Stomach (tissue), 9 donors: ENCODE data around the gene VAV2. TPM values are rescaled to one million over a fixed set of nuclear protein-coding genes. Genes with fewer than 3 reads are reported as not detected.

Experiments used
- DNase-seq, 2 donors: peaks; one replicate each; pipeline versions ENCODE4 v3.0.0 to v3.0.0-alpha.2; 2013 to 2019
- H3K27ac ChIP-seq, 5 donors: fragments of 200-600 bp in 4 of 5; sonication (generic) in 4 of 5; one replicate each; pipeline ENCODE4 v1.5.1; 2013 to 2019; ENCODE audit warnings: mild to moderate bottlenecking in 1 of 5, moderate library complexity in 1 of 5
- H3K27me3 ChIP-seq, 3 donors: fragments of 200-600 bp; sonication (generic); one replicate each; pipeline ENCODE4 v1.5.1; 2017 to 2019; ENCODE audit warnings: mixed run types in 1 of 3
- H3K36me3 ChIP-seq, 4 donors: fragments of 200-600 bp; sonication (generic); 1 replicate in 3 of 4; 2 replicates in 1 of 4; pipeline ENCODE4 v1.5.1; 2016 to 2019
- H3K4me1 ChIP-seq, 4 donors: fragments of 200-600 bp; sonication (generic); one replicate each; pipeline ENCODE4 v1.5.1; 2016 to 2019
- H3K4me3 ChIP-seq, 4 donors: fragments of 200-600 bp; sonication (generic) in 3 of 4; one replicate each; pipeline ENCODE4 v1.5.1; 2016 to 2019; ENCODE audit warnings: mild to moderate bottlenecking in 1 of 4
- H3K9me3 ChIP-seq, 4 donors: fragments of 200-600 bp; sonication (generic); one replicate each; pipeline ENCODE4 v1.5.1; 2016 to 2019
- CTCF ChIP-seq, 7 experiments: fragments of 450-650 bp in 4 of 7; fragments of 200-600 bp in 3 of 7; sonication (generic) in 3 of 7; IDR thresholded peaks; one replicate each; pipeline ENCODE4 v1.5.1; 2016 to 2019; ENCODE audit warnings: antibody characterized with exemption in 7 of 7, control low read depth in 2 of 7, mild to moderate bottlenecking in 1 of 7
- EP300 ChIP-seq: sonication (generic); formaldehyde crosslinking; IDR thresholded peaks from one replicate; pipeline ENCODE4 v1.6.1; 2017; ENCODE audit warnings: antibody characterized with exemption
- POLR2A ChIP-seq, 4 donors: fragments of 450-650 bp; IDR thresholded peaks; one replicate each; pipeline ENCODE4 v1.6.1; 2016; ENCODE audit warnings: antibody characterized with exemption in 4 of 4, control low read depth in 2 of 4, mild to moderate bottlenecking in 1 of 4, moderate library complexity in 1 of 4
- POLR2AphosphoS5 ChIP-seq, 3 donors: sonication (generic); formaldehyde crosslinking; IDR thresholded peaks; one replicate each; pipeline ENCODE4 v1.6.1; 2016; ENCODE audit warnings: antibody characterized with exemption in 3 of 3
- WGBS, 5 donors: extraction: QIAGEN DNeasy Blood & Tissue Kit in 3 of 5; methylation state at CpG; one replicate each; pipeline versions ENCODE4 v1.1.5 to v1.1.7; 2013 to 2018; 5-methylcytosine and 5-hydroxymethylcytosine counted together
- intact Hi-C: fragments of 100-400 bp; cut with DNase I; formaldehyde crosslinking; loops from one replicate; pipeline ENCODE4 v1.15.1; 2023; ENCODE audit warnings: low total_unique reads
- polyA plus RNA-seq, 3 donors: library from polyadenylated mRNA; stranded (reverse); fragments of 200-250 nt; gene quantifications; one replicate each; pipeline ENCODE4 v1.2.3, GENCODE V29; 2013
- total RNA-seq, 5 donors: library from RNA; depleted of rRNA; stranded (reverse); fragments of >200 nt; gene quantifications; one replicate each; pipeline versions ENCODE4 v1.1.0 to v1.2.3, GENCODE V29; 2014 to 2016
- donor health status: healthy with polysubstance abuse.
- donor health status: Bipolar disorder and iron deficiency.
- donor health status: healthy.

Gene VAV2
- total and polyA plus RNA-seq, 8 donors, result 4.1 to 14.2 (median 7.0) TPM

GRCh38 chr9:133887540-133888047, 104.5 kb downstream of the VAV2 start:
- no peak for DNase-seq
- no peaks in the 10 kb centered on the region for H3K36me3 ChIP-seq
- peaks cover 0 to 7% (median 5%) of the 10 kb centered on the region in 4 donors for H3K4me1 ChIP-seq
- no peak overlapping the region for H3K4me3 ChIP-seq
- WGBS, 5 donors, result 86 to 92% (median 89%) methylated on average over 13 to 18 of the region's 18 CpGs
- intact Hi-C loops, result no loop called here
- no peaks in the 10 kb centered on the region for H3K9me3 ChIP-seq
- TF ChIP-seq POLR2AphosphoS5 (IDR thresholded peaks at IDR 0.05) (no peak), CTCF (IDR thresholded peaks at IDR 0.05) (no peak), EP300 (no peak), POLR2A (IDR thresholded peaks at IDR 0.05) (no peak)
- H3K27me3 ChIP-seq, result no peaks in the 10 kb centered on the region
- no peak overlapping the region for H3K27ac ChIP-seq

- no peak for DNase-seq
- Histone ChIP-seq H3K4me3 (no peak overlapping the region), H3K36me3 (no peaks in the 10 kb centered on the region), H3K9me3 (no peaks in the 10 kb centered on the region), H3K27me3 (no peaks in the 10 kb centered on the region), H3K27ac (no peak overlapping the region), H3K4me1 (peaks cover 0 to 7% (median 3%) of the 10 kb centered on the region in 4 donors)
- 79 to 93% (median 85%) methylated on average over 3 to 14 of the region's 14 CpGs for WGBS, 5 donors
- intact Hi-C loops, result no loop called here
- no peak for TF ChIP-seq EP300
- no peak for TF ChIP-seq CTCF (IDR thresholded peaks at IDR 0.05)
- no peak for TF ChIP-seq POLR2AphosphoS5 (IDR thresholded peaks at IDR 0.05)
- TF ChIP-seq POLR2A (IDR thresholded peaks at IDR 0.05), result no peak
Observed at GRCh38 chr9:133886563-133887501, 105.3 kb downstream of the VAV2 start.

GRCh38 chr9:133884907-133885744, 107.0 kb downstream of the VAV2 start:
- Histone ChIP-seq H3K27ac (no peak overlapping the region), H3K27me3 (no peaks in the 10 kb centered on the region), H3K4me3 (no peak overlapping the region), H3K36me3 (no peaks in the 10 kb centered on the region), H3K9me3 (no peaks in the 10 kb centered on the region), H3K4me1 (peaks cover 0 to 17% (median 3%) of the 10 kb centered on the region in 4 donors)
- TF ChIP-seq CTCF (IDR thresholded peaks at IDR 0.05) (no peak), EP300 (no peak), POLR2A (IDR thresholded peaks at IDR 0.05) (no peak), POLR2AphosphoS5 (IDR thresholded peaks at IDR 0.05) (no peak)
- intact Hi-C loops, result no loop called here
- WGBS, 5 donors, result 89 to 92% (median 90%) methylated on average over 19 of the region's 19 CpGs
- no peak for DNase-seq
